HG03457 (cell line): ENCODE measurements around the gene FRMD1.

ENCODE experiments used
- ATAC-seq: cut with Tn5 transposase; IDR thresholded peaks from one replicate; pipeline ENCODE4 v1.9.1; 2021; ENCODE audit warnings: moderate number of reproducible peaks; ENCODE audit not compliant: unreplicated experiment

FRMD1 gene

DNA sequence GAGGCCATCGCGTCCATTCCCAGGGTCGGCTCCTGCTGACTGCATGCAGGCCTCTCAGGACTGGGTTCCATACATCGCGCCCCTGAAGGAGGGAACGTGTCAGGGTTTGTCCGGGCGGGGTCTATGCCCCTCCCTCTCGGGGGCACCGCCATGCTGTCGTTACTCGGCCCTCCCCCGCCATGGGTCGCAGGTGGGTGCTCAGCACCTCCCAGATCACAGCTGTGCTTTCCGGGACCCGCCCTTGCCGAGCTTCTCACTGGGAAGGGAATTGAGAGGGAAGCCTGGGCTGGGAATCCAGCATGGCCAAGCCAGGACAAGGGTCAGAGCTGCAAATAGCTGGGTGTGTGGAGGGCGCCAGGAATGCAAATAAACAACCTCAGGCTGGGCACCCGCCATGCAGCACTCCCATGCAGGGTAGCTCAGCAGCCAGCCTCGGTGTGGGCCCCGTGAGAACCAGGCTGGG, at the start of gene FRMD1:
TSS of gene FRMD1 (minus strand) at position 270 of the 463 bp plus-strand sequence. CDS start at position 152, 118 bp downstream.
- no peak for ATAC-seq

DNA sequence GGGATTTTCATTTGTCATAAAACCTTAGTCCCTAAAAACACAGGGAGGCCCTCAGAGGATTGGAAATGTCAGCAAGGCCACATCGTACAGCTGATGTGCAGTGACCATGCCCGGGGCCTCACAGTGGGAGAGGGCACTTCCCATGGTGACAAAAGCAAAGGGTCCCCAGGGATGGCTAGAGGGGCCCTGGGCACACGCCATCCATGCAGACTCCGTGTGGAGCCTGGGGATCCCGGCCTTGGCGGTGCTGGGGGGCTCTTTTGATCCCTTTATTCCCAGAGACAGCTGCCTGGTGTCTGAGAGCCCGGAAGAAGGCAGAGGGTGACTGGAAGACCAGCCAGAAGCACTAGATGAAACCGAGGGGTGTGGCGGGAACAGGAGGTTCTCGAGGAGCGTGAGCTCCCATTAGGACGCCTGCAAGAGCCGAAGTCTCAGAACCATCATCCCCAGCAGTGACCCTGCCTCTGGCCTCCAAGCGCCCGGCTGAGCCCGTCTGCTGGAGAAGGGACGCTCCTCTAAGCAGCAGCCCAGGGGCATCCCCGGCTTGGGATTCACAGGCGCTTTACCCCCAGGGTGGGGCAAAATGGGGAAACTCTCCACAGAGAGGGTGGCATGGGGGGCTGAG, 49.1 kb upstream of the FRMD1 start:
- ATAC-seq, result no peak

DNA sequence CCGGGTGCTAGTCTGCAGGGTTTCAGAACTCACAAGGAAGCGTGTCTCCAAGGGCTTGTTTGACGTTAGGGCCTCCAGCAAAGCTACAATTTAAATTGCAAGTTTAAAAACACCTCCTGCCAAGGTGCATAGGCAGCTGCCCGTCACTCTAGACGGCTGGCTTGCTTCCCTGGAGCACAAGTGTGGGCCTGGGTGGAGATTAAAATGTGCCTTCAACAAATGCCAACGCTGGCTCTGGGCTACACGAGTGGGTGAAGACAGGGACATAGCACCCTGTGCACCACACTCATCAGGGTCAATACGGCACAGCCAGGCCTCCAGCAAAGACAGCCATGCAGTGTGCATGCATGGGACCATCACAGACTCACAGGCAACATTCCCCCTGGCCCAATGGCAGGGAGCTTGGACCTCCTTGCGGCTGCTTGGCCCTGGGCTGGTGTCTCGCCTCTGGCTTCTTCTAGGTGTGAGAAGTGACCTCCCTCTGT, 48.4 kb upstream of the FRMD1 start:
- ATAC-seq, result no peak

DNA sequence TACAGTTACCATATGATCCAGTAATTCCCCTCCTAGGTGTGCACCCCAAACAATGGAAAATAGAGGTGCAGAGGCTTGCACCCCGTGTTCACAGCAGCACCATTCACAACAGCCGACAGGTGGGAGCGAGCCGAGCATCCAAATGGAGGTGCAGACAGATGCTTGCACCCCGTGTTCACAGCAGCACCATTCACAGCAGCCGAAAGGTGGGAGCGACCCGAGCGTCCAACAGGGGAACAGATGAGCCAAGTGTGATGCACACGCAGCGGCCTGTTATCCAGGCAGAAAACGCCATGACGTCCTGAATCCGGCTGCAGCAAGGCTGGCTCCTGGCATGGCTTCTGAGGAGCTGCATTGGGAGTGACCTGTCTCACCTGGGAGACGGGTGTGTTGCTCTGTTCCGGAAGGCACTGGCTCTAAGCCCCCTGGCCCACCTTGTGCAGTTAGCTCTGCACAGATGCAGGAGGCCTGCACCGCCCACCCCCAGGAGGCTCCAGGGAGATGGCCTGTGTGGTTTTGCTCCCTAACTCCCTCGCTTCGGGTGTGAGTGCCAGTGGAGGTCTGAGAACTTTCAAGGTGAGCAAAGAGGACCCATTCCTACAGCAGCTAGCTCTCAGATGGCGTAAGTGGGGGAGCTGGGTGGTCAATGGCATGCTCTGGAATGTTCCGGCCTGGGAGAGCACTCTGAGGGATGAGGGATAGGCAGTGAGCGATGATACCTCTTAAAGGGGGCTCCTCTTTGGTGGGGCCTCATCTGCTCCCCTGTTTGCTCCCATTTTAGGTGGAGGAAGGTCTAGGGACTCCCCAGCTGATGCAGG, 47.8 kb upstream of the FRMD1 start:
- ATAC-seq, result no peak

DNA sequence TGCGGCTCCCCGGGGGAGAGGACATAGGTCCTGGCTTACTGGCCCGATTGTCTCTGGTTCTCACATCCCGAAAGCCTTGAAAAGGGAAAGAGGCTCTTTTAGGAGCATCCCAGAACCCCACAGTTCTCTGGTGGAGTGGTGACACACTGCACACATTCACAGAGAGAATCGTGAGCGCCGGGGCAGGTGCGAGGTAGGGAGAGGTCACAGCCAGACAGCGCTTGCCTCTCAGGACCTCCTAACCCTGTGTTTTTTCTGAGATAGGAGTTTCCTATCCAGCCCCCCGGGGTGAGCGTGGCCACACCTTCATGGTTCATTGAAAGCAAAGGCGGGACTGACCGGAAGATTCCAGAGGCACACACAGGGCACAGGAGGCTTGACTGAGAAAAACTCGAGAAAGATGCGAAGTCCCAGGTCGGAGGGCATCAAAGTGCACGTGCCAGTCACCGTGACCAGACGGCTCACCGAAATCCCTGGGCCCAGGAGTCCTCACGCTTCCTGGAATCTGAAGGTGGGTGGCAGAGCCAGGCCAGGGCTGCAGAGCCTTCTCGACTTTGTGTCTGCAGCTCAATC, 46.5 kb upstream of the FRMD1 start:
- no peak for ATAC-seq

DNA sequence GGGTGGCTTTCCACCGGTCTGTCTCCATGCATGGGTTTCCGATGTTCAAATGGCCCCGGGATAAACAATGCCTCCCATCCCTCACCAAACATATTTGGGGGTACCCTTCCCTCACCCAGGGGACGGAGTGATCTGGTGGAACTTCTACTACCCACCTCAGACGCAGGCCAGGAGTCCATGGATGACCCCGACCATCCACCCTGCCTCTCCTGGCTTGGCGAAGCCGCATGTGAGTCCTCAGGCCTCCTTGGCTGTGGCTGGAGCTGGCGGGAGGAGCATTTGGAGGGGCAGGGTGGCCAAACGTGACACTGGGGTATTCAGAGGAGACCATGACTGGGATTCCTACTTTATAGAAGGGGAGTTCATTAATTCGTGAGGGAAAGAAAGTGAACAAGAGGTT, 45.9 kb upstream of the FRMD1 start:
- no peak for ATAC-seq

DNA sequence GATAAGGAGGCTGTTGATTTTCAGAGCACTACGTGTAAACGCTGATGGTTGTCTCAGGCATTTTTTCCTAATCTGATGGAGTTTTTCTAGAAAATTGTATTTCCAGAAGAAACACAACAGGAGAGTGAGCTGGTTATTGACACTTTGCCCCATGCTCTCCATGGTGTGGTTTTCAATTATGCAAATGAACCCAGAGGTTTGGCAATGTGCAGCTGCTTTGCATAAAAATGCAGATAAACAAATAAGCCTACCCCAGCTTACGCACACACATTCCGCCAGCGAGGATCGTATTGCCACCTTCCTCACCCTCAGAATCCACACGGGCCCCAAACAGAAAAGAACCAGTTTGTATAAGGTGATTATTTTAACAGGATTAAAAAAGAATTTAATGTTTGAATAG, 45.1 kb upstream of the FRMD1 start:
- ATAC-seq, result no peak

DNA sequence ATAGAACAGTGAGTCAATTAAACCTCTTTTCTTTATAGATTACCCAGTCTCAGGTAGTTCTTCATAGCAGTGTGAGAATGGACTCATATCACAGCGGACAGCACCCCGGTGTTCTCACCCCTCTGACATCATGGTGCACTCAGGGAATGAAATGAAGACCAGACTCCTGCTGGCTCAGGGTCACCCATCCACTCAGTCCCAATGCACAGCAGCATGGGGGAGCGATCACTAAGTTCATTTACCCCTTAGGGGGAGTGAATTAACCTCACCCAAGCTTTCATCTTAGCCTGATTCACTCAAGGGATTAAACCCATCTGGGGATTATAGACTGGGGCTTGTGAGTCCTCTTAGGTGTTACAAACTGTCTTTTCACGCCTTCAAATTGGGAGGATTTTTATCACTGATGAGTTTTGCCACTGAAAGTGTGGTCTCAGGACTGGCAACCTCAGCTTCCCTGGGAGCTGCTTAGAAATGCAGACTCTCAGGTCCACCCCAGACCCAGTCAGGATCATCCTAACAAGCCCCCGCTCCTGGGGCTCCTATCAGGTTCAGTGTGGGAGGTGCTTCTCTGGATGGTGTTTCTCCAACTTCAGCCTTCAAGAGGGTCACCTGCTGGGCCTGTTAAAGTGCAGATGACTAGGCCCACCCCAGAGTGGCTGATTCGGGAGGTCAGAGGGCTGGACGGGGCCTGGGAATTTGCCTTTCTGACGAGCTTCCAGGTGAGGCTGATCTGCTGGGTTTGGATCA, 44.3 kb upstream of the FRMD1 start:
- ATAC-seq, result no peak

DNA sequence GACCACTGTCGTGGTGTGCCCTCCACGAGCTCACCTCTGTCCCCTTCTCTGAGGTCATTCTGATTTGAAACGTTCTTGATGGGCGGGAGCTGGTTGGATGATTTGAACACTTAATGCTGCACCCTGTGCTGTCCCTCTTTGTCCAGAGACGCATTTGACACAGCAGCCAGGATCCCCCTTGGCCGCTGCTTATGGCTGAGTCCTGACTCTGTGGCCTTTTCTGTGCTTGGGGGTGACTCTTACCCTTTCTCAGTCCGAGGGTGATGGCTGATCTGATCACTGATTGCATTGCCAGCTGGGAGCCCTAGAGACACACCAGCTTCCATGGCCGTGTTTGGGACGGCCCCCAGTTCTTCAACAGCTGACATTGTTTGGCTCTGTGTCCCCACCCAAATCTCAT, 43.5 kb upstream of the FRMD1 start:
- no peak for ATAC-seq

DNA sequence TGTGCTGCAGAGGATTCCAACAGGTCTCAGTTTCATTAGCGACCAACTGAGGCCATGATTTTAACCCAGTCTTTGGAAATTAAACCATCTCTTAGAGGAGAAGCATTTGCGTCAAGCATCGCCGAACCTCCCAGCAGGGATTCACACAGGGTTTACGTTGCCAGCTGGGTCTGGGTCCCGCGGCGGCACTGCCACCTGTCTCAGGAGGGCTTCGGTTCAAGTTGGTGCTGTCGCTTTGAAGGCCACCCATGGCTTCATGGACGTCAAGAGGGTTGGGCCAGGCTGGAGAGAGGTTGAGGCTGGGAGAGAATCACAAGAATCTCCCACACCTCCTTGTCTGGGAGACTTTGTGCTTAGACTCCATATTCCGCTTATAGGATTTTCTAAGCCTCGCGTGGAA, 43.0 kb upstream of the FRMD1 start:
- no peak for ATAC-seq

DNA sequence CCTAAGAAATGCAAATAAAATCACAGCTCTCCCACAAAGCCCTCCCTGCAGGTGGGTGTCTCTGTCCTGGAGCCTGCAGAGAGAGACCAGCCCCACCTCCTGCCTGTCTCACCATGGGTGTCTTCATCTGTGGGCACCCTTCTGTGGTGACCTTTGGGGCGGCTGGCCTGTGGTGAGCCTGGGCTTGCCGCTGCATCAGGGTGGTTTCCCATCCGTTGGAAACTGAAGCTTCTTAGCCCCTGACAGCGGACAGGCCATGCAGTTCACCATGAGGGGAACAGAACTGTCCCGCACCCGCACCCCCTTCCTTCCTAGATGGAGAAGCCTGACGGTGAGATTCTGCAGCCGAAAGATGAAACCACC, 42.3 kb upstream of the FRMD1 start:
- no peak for ATAC-seq

DNA sequence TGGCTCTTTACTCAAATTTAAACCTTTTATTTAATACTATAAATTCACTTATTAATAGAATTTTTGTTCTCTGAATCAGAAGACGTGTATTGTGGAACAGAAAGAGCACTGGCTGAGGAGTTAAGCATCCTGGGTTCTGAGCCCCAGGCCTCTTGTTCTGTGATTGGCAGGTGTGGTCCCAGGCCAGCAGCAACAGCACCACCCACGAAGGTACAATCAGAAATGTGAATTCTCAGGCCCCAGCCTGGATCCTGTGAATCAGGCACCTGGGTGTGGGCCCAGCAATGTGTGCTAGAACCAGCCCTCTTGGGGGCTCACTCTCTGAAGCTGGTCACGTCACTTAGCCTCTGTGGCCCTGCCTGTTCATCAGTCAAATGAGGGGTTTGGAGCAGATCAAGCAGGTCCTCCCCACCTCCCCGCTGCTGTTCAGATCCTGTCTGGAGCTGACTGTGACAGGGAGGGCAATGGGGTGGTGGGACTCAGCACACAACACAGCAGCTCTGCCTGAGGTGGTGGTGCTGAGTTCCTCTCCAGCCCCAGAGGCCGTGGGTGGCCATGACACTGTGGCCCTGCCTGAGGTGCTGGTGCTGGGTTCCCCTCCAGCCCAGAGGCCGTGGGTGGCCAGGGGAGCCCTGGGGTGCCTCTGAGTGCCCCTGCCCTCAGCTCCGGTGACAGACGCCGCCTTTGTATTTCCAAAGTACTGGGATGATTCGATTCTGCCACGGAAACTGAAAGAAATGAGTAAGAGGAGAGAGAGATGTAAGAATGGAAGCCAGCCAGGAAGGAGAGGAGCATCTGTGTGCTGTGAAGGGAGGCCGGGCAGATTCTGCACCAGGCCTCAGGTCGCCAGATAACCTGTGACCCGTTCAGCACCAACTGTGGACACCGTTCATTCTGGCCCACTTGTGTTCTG, 41.6 kb upstream of the FRMD1 start:
- no peak for ATAC-seq

DNA sequence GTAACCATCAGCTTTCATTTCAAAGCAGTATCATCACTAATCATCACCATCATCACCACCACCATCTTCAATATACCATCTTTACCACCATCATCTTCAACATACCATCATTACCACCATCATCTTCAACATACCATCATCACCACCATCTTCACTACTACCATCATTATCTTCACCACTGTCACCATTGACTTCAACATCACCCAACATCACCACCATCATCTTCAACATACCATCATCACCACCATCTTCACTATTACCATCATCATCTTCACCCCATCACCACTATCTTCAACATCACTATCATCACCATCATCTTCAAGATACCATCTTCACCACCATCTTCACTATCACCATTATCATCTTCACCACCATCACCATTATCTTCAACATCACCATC, 40.5 kb upstream of the FRMD1 start:
- no peak for ATAC-seq

DNA sequence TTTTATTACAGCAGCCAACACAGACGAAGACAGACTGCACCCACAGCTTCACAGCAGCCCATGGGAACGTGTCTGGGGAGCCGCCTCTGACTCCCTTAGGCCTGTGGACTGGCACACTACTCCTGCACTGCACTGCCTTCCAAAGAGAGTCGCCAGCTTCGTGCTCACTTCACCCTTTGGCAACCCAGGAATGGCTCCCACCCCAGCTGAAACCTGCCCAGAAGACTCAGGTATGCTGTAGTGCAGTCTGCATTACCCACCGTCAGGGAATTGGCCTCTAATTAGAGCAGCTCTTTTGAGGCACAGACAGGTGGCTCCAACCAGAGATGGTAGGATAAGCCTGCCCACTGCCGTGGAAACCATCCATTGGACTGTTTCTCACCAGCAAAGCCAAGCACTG, 39.9 kb upstream of the FRMD1 start:
- ATAC-seq, result no peak

DNA sequence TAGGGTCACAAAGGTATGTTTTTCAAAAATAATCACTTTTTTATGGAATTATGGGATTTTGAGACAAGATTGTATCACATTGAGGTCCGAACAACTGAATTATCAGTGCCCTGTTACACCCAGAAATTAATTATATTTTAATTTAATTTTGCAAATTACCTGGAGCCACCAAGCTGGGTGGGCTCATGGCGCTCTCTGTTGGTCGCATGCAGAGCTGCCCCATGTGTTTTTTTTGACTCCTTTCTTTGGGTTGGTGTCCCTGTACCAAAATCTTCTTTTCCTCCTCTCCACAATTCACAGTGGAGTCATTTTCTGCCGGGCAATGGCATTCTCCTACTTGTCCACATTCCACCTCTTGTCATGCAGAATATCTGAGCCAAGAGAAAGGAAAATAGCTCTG, 38.9 kb upstream of the FRMD1 start:
- ATAC-seq, result no peak

DNA sequence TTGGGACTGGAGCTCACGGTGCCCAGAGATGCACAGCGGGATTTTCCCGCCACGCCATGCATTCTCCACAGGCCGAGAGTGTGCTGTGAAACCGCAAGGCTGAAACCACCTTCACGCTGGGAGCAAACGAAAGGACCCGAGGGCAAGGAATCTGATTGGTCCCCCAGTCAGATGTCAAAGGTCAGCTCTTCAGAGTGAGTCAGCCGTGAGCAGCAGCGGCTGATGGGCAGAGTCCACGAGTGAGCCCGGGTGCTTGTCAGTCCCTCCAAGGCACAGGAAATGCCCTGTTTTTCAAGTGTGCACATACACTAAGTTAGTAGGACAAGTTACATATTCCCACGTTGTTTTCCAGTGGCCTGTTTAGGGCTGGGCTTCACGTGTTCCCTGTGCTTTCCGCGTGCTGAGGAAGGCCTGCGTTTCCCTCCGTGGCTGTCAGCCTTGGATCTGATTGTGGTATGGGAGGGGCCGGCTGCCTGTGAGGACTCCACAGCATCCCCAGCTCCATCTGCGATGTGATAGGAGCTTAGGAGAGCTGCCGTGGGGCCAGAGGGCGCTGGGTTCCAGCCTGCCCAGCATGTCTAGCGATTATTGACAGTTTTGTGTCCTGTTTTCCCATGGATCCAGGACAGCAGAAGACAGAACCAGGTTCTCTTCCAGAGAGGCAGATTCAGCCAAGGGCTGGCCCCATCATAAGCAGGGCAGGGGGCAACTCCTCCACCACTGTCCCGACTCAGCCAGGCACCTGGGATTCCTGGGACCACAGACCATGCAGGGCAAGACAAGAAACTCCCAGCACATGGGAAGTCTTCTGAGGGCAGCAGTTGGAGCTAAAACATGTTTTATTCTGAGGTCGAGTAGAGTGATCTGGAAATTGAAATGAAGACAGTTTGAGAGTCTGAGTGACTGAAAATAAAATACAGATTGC, 38.2 kb upstream of the FRMD1 start:
- no peak for ATAC-seq

DNA sequence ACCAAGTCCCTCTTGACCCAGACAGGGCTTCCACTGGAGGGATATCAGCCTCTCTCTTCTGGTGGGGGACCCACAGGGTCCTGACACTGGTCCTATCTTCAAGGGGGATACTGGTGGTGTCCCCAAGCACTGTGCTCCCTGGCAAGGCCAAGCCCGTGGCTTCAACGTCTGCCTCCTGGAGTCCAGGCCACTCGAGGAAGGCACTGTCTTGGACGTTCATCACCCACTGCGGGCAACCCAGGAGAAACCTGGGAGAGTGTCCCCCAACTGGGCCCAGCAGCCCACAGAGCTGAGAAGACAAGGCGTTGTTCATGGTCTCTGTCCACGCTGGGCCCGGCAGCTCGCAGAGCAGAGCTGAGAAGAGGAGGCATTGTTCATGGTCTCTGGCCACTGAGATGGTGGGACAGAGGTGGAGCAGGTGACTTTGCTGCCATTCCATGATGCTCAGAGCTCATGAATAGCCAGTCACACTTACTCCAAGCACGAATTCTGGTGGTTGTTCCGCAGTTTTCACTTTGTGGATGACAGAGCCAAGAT, 37.5 kb upstream of the FRMD1 start:
- no peak for ATAC-seq

DNA sequence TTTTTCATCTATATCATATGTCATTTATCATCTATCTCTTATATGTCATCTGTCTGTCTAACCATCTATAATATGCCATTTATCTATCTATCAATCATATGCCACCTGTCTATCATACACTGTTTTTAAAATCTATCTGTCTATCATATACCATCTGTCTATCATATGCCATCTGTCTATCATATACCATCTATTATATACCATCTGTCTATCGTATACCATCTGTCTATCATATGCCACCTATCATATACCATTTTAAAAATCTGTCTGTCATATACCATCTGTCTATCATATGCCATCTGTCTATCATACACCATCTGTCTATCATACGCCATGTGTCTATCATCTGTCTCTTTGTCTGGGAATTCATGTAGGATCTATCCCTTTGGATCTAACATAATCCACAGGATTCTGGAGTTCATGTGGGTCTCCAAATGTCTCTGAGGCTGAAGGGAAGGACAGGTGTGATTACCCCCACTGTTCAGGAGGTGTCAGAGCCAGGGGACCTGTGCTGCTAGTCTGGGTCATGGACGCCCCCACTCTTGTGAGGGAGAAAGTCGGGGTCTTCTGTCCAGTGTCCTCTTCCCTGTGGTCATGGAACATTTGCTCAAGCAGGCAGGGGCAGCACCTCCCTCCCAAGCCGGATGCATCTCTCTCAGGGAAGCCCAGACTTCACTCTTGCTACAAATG, 36.9 kb upstream of the FRMD1 start:
- no peak for ATAC-seq
